GM21529 (cell line): ENCODE data around the gene PTGFRN.

Source experiments
- ATAC-seq: cut with Tn5 transposase; IDR thresholded peaks from one replicate; pipeline ENCODE4 v1.9.1; 2021; ENCODE audit not compliant: unreplicated experiment

The PTGFRN gene

GRCh38 chr1:116941670-116942069 is 32.0 kb downstream of the PTGFRN start:
- ATAC-seq: no peak

- ATAC-seq: no peak
Observed at GRCh38 chr1:116942344-116942743, 32.6 kb downstream of the PTGFRN start.

- no peak for ATAC-seq
Observed at GRCh38 chr1:116943438-116943837, 33.7 kb downstream of the PTGFRN start.

GRCh38 chr1:116944613-116945012 is 34.9 kb downstream of the PTGFRN start:
- ATAC-seq: no peak

GRCh38 chr1:116945421-116945820 is 35.7 kb downstream of the PTGFRN start:
- no peak for ATAC-seq

- ATAC-seq: no peak
Observed at GRCh38 chr1:116945996-116946395, 36.3 kb downstream of the PTGFRN start.

GRCh38 chr1:116947092-116947860 is 37.6 kb downstream of the PTGFRN start:
- ATAC-seq: no peak

GRCh38 chr1:116948046-116948445 is 38.3 kb downstream of the PTGFRN start:
- no peak for ATAC-seq

- ATAC-seq: no peak
Observed at GRCh38 chr1:116948642-116949041, 38.9 kb downstream of the PTGFRN start.

GRCh38 chr1:116949213-116949985 is 39.7 kb downstream of the PTGFRN start:
- no peak for ATAC-seq

GRCh38 chr1:116950517-116951199 is 40.9 kb downstream of the PTGFRN start:
- ATAC-seq: no peak

GRCh38 chr1:116951200-116951935 is 41.7 kb downstream of the PTGFRN start:
- ATAC-seq: no peak

- no peak for ATAC-seq
Observed at GRCh38 chr1:116952738-116953275, 43.1 kb downstream of the PTGFRN start.

GRCh38 chr1:116954440-116954839 is 44.7 kb downstream of the PTGFRN start:
- ATAC-seq: no peak

- no peak for ATAC-seq
Observed at GRCh38 chr1:116956378-116956777, 46.7 kb downstream of the PTGFRN start.

GRCh38 chr1:116957646-116958045 is 47.9 kb downstream of the PTGFRN start:
- ATAC-seq: no peak

- ATAC-seq: no peak
Observed at GRCh38 chr1:116958110-116958509, 48.4 kb downstream of the PTGFRN start.

GRCh38 chr1:116958977-116959376 is 49.3 kb downstream of the PTGFRN start:
- ATAC-seq: no peak

GRCh38 chr1:116961606-116962005 is 51.9 kb downstream of the PTGFRN start:
- ATAC-seq: no peak

- no peak for ATAC-seq
Observed at GRCh38 chr1:116962987-116963639, 53.4 kb downstream of the PTGFRN start.
